T-helper 1 cell treated with Interleukin-12 subunit alpha and Interleukin-12 subunit beta and Interleukin-4 antibody, amounts not matched to agents 30 μg/mL and 1 μg/mL, for 36 hours (primary cell): ENCODE data around the gene NACC2.

Source experiments
- H3K27ac Mint-ChIP-seq: one replicate; pipeline ENCODE4 v1.8.0; 2021; ENCODE audit warnings: mild to moderate bottlenecking, mixed read lengths
- H3K27me3 Mint-ChIP-seq: one replicate; pipeline ENCODE4 v1.8.0; 2021; ENCODE audit warnings: low read depth, mixed read lengths
- H3K36me3 Mint-ChIP-seq: one replicate; pipeline ENCODE4 v1.8.0; 2021; ENCODE audit warnings: low read depth, mixed read lengths
- H3K4me1 Mint-ChIP-seq: one replicate; pipeline ENCODE4 v1.8.0; 2021; ENCODE audit warnings: low read depth, mixed read lengths
- H3K4me3 Mint-ChIP-seq: one replicate; pipeline ENCODE4 v1.8.0; 2021; ENCODE audit warnings: mild to moderate bottlenecking, moderate library complexity, mixed read lengths
- H3K9me3 Mint-ChIP-seq: one replicate; pipeline ENCODE4 v1.8.0; 2021; ENCODE audit warnings: mixed read lengths

Gene NACC2

DNA sequence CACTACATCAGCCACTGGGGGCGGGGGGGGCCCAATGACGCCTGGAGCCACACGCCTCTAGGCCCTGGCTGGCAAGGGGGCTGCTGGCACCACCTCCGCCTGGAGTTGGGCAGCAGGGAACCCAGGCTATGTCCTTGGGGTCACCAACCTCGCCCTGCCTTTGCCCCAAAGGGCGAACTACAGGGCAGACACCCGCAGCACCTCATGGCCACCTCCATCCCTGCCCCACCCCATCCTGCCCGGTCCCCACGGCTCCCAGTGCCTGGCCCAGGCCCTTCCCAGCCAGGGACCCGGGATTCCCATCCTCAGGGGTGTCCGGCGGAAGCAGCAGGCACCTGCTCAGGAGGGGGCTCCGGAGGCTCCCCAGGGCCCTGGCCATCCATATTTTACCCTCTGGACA is 37.0 kb downstream of the NACC2 start:
- no peak overlapping the region for H3K27ac Mint-ChIP-seq
- H3K4me3 Mint-ChIP-seq = no peak overlapping the region
- H3K4me1 Mint-ChIP-seq = no peaks in the 10 kb centered on the region
- H3K36me3 Mint-ChIP-seq = no peaks in the 10 kb centered on the region
- H3K9me3 Mint-ChIP-seq = no peaks in the 10 kb centered on the region
- H3K27me3 Mint-ChIP-seq = peaks cover 5% of the 10 kb centered on the region

DNA sequence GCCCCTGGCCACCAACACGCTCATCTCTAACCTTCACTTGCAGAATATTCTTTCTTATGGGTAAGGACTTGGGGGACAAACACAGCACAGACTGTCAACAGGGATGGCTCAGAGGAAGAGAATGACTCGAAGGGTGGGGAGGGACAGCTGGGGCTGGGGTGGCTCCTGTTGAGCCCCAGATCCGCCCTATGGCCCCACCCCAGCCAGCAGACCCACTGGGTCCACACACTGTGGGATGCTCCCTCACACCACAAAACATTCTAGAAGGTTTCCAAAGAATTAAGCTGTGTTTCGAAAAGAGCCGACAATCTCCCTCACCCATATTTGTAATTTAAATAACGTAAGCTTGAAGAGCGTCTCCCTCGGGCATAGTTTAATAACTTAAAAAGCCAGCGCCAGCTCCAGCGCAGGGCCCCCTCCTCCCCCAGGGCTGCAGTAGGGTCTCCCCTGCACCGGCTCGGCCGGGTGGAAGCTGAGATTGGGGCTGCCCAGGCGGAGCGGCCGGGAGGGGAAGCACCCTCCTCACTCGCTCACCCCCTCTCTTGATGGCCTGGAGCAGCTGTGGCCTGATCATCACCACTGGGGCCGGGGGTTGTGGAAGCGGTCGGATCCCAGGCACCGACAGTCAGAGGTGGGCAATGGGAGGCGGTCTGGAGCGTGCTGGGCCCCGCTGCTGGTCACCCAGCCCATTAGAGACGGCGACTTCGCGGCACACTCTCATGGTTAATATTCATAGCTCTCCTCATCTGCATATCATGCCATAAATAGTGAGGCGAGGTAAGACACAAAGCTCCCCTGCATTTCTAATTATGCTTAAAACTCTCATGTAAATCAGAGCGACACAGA is 37.6 kb downstream of the NACC2 start:
- H3K9me3 Mint-ChIP-seq = no peaks in the 10 kb centered on the region
- no peaks in the 10 kb centered on the region for H3K4me1 Mint-ChIP-seq
- no peak overlapping the region for H3K4me3 Mint-ChIP-seq
- peaks cover 7% of the 10 kb centered on the region for H3K27me3 Mint-ChIP-seq
- H3K27ac Mint-ChIP-seq = no peak overlapping the region
- no peaks in the 10 kb centered on the region for H3K36me3 Mint-ChIP-seq

DNA sequence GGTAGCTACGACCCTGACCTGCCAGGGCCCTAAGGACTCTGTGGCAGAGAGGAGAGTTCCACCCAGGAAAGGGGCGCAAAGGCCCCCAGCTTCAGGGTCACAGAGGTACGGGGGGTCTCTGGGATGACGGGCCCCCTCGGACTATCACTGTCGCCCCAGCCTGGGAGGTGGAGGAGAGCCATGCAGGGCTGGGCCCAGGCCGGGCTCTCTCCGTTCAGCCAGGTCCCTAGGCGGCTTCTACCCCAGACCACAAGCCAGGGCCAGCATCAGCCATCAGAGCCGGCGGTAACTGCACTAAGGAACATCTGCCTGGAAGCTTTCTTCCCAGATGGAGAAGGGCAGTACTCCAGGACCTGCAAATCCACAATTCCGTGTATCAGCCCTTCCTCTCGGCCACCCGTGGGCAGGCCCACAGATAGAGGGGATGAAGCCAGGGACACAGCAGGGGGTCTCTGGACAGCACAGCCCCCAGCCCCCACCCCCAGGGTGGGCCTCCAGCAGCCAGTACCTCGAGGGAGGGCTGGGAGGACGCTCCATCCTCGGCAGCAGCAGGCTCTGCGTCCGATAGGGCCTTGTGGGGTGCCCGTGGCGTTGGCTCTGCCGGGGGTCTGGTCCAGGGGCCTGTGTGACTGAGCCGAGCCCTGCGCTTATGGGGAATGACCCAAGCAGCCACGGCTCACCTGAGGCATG is 38.4 kb downstream of the NACC2 start:
- H3K36me3 Mint-ChIP-seq = no peaks in the 10 kb centered on the region
- H3K9me3 Mint-ChIP-seq = no peaks in the 10 kb centered on the region
- no peak overlapping the region for H3K27ac Mint-ChIP-seq
- H3K4me1 Mint-ChIP-seq = no peaks in the 10 kb centered on the region
- H3K27me3 Mint-ChIP-seq = peaks cover 12% of the 10 kb centered on the region
- H3K4me3 Mint-ChIP-seq = no peak overlapping the region

DNA sequence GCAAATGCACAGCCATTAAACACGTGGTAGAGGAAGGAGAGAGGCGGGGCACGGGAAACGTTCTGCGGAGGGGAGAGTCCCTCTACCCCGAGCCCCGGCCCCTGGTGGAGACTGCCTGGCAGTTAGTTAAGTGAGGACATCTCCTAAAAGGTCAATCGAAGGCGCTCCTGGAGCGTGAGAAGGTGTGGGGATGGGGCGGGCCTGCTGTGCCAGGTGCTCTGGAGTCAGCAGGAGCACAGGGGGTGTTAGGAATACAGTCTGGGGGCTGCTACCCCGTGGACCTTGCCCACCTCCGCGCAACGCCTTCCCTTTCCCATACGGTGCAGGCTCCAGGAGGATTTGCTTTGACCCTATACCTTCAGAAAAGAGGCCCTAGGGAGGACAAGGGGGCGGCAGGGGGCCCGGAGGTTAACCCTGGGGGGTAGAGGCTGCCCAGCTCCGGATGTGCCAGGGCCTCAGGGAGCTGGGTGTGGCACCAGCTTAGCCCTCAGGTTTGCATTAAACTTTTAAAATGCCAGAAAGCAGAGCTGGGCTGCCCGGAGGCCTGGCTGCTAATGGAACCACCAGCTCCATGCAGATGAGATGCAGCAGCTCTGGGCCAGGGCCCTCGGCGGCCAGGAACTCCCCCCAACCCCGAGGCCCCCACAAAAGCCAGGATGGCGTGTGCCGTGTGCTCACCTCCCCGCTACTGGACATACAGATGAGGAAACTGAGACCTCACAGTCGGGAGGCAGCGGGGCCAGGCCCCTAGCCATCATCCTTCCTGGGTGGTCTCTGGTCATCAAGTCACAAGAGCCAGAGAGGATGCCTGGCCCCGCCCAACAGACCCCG is 39.2 kb downstream of the NACC2 start:
- Mint-ChIP-seq H3K27ac (no peak overlapping the region), H3K9me3 (no peaks in the 10 kb centered on the region), H3K27me3 (peaks cover 12% of the 10 kb centered on the region), H3K4me3 (no peak overlapping the region), H3K4me1 (no peaks in the 10 kb centered on the region), H3K36me3 (no peaks in the 10 kb centered on the region)

DNA sequence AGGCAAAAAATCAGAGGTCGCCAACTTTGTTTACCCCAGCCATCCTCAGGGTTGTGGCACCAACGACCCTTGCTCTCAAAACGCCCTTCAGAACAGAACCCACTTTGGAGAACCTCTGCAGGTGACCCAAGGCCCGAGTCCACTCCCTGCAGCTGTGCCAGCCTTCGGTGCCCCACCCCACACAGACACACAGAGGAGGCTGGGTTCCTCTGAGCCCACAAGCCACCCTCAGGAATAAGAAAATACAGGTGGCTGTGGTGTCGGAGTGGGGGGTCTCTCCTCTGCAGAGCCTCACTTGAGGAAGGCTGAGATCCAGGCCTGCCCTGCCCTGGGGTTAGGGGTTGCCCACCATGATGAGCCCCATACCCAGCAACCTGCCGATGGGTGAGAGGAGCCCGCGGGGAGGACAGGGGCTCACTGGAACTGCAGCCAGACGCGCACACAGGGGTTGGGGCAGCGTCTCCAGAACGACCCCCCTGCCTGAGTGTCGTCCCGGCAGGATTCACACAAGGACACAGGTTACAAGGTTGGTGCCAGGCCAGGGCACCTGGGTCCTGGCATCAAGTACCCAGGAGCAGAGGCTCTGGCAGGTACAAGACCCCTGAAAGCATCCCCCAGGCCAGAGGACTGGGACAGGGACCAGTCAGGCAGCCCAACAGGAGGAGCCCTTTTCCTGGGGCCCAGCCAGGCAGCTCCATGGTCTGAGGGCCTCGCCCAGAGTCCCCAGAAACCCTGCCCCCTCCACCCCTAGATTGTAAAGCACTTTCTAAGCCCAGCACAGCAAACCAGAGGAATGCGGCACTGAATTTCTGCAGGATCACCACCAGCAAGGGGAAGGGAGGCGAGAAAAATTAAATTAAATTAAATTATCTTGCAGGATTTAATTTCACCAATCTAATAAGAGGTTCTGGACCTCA is 40.0 kb downstream of the NACC2 start:
- no peaks in the 10 kb centered on the region for H3K36me3 Mint-ChIP-seq
- H3K4me3 Mint-ChIP-seq = no peak overlapping the region
- H3K27me3 Mint-ChIP-seq = peaks cover 12% of the 10 kb centered on the region
- no peak overlapping the region for H3K27ac Mint-ChIP-seq
- H3K9me3 Mint-ChIP-seq = no peaks in the 10 kb centered on the region
- no peaks in the 10 kb centered on the region for H3K4me1 Mint-ChIP-seq

DNA sequence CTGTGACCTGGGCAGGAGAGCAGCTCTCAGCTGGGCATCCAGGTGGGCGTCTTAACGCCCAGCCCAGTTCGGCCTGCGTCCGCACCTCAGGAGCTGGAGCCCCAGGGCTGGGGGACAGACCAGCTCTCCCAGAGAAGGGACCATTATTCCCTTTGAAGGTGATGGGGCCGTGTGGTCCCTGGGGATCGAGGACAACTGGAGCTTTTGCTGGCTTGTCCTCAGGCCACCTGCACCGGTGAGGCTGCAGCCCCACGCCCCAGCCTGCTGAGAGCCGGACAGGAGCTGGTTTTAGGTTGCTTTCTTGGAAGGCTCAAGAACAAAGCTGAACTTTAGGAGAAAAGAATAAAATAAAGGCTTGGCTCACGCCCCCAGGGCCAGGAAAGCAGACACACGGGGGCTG is 40.9 kb downstream of the NACC2 start:
- Mint-ChIP-seq H3K4me3 (no peak overlapping the region), H3K4me1 (no peaks in the 10 kb centered on the region), H3K36me3 (no peaks in the 10 kb centered on the region), H3K27ac (no peak overlapping the region), H3K9me3 (no peaks in the 10 kb centered on the region), H3K27me3 (peaks cover 12% of the 10 kb centered on the region)

DNA sequence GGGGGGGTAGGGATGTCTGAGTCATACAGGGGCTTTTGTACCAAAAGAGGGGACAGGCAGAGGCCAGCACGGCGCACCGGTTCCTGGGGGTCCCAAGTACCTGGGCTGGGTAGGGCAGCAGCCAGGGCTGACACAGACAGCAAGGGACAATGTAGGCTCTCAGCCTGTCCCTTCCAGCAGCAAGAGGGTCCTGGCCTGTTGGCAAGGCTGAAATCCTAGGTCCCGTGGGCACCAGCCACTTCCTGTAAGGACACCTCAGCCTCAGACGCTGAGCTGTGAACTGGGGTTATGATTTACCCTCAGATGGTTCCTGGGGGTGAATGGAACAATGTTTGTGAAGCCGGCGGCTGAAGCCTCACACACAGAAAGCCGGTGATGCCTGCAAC is 41.3 kb downstream of the NACC2 start:
- Mint-ChIP-seq H3K36me3 (no peaks in the 10 kb centered on the region), H3K27ac (no peak overlapping the region), H3K27me3 (peaks cover 12% of the 10 kb centered on the region), H3K4me1 (no peaks in the 10 kb centered on the region), H3K4me3 (no peak overlapping the region), H3K9me3 (no peaks in the 10 kb centered on the region)

DNA sequence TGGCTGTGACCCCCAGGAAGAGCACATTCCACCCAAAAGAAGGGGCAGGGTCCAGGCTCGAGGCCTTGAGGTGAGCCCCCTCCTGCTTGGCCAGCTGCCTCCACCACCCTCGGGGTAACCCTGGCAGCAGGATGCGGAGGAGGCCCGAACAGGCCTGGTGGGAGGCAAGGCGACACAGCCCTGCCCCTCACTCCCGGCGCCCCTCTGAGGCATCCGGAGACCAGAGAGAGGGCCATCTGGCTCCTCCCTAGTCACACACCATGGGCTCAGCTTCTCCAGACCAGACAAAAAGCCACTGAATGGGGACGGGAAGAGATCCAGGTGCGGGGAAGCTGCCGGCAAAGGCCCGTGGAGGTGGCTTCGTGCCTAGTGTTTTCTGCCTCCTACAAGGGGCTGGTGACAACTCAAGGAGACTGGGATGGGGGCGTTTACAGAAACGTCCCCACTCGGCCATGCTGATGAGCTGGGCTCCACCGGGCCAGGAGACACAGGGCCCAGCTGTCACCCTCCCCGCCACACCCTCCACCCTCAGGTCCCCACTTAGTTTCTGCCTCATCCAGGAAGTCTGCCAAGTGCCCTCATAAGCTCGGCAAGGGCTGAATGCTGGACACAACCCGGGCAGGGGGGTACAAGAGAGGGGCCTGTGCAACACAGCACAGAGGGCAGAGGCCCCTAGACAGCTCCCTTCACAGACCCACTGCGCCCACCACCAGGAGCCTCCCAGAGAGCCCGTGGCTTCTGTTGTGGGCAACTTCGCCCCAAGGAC is 41.9 kb downstream of the NACC2 start:
- Mint-ChIP-seq H3K9me3 (no peaks in the 10 kb centered on the region), H3K36me3 (no peaks in the 10 kb centered on the region), H3K4me3 (no peak overlapping the region), H3K27ac (no peak overlapping the region), H3K4me1 (no peaks in the 10 kb centered on the region), H3K27me3 (peaks cover 12% of the 10 kb centered on the region)

DNA sequence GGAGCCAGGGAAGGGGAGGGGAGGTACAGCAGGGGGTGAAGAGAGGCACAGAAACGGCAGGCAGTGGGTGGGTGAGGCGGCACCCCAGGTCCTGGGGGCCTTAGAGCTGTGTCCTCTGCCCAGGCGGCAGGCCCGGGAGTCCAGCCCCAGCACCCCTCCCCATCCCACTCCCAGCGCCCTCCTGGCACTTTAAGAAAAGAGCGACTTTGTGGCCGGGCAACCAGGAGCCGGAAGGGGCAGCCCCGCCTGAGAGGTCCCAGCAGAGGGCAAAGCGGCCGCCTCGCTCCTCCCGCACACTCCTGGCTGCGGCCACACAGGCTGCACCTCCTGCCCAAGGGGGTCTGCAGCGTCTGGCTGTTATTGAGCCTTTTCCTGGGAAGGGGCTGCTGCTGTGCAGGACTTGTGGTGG is 42.6 kb downstream of the NACC2 start:
- Mint-ChIP-seq H3K4me1 (no peaks in the 10 kb centered on the region), H3K4me3 (no peak overlapping the region), H3K36me3 (no peaks in the 10 kb centered on the region), H3K27ac (no peak overlapping the region), H3K27me3 (peaks cover 12% of the 10 kb centered on the region), H3K9me3 (no peaks in the 10 kb centered on the region)

DNA sequence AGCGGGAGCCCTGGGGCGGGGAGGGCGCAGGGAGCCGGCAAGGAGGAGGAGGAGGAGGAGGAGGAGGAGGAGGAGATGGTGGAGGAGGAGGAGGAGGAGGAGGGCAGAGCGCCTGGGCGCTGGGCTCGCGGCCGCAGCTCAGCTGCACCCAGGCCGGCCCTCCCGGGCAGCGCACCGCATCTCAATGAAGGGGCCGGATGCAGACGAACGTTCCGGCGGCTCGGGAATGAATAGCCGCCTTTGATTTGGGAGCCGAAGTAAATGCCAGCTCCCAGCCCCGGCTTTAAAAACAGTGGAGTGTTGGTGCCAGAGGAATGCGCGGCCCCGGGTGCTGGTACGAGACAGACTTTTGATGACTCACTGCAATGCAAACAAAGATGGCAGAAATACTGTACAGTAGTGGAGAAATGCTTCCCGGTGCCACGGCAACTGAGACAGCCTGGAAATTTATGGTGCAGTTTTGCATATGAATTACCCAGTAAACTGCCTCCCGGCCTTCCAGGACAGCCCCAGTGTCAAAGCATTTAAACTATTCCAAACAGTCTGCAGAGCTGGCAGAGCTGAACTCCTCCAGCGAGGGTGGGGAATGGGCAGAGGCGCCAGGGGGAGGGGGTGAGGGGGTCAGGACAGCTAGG is 43.1 kb downstream of the NACC2 start:
- Mint-ChIP-seq H3K4me3 (no peak overlapping the region), H3K4me1 (no peaks in the 10 kb centered on the region), H3K9me3 (no peaks in the 10 kb centered on the region), H3K27me3 (peaks cover 12% of the 10 kb centered on the region), H3K27ac (no peak overlapping the region), H3K36me3 (no peaks in the 10 kb centered on the region)

DNA sequence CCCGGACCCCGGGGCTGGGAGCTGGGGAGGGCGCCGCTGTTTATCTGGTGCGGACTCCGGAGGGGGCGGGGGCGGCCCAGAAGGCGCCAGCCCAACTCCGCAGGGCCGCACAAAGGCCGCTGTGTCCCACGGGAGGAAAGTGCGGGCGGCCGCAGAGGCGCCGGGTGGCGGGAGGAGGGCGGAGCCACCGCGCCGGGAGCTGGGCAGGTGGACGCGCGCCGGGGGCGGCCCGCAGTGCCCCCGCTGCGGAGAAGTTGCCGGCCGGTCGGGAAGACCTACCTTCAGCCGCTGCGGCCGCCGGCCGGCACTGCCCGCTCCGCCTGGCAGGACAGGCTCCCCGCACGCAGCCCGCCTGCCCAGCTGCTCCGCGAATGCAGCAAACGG is 43.6 kb downstream of the NACC2 start:
- no peak overlapping the region for H3K4me3 Mint-ChIP-seq
- no peaks in the 10 kb centered on the region for H3K36me3 Mint-ChIP-seq
- no peaks in the 10 kb centered on the region for H3K4me1 Mint-ChIP-seq
- H3K27me3 Mint-ChIP-seq = peaks cover 12% of the 10 kb centered on the region
- H3K27ac Mint-ChIP-seq = no peak overlapping the region
- H3K9me3 Mint-ChIP-seq = no peaks in the 10 kb centered on the region

DNA sequence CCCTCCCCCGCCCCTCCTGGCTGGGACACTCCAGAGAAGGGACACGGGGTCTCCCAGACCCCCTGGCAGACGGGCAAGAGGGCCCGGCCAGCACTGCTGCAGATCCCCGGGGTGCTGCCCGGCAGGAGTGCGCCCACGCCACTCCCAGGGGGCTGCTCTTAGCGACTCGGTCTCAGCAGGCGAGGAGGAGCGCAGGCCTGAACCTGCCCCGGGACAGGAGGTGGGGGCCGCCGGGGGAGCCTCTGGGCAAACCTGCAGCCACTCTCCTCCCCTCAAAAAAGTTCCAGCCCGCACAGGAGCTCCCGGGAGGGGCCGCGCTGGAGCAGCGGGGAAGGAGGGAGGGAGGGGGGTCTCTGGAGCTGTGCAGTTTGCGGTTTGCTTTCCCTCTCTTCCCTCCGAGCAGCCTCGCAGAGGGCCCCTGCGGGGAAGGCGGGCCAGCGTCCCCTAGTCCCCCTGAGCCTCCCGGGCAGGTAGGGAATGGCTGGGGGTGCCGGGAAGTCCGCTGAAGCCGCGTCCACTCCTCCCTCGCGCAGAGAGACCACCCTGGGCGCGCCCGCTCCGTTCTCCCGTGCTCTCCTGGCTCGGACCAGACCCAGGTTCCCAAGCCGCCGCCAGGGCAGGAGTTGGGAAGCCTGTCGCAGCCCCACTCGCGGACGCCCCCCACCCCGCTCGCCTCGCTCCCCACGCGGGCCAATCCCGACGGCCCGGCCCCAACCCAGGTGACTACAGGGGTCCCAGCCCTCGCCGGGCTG is 44.2 kb downstream of the NACC2 start:
- H3K27me3 Mint-ChIP-seq = peaks cover 12% of the 10 kb centered on the region
- no peaks in the 10 kb centered on the region for H3K9me3 Mint-ChIP-seq
- H3K4me3 Mint-ChIP-seq = no peak overlapping the region
- no peak overlapping the region for H3K27ac Mint-ChIP-seq
- H3K4me1 Mint-ChIP-seq = no peaks in the 10 kb centered on the region
- no peaks in the 10 kb centered on the region for H3K36me3 Mint-ChIP-seq
